Measurements from ENCODE around the gene GRK6. TPM values are rescaled to one million over a fixed set of nuclear protein-coding genes. Genes with fewer than 3 reads are reported as not detected.

GRK6 gene
- total RNA-seq, 1 experiment from 2014 or later: 75.2 TPM

- Histone ChIP-seq H3K27me3 (ENCODE audit: insufficient read depth, low read length) (no peaks in the 10 kb centered on the region; the same call in 1 of the 2 replicates), H3K4me2 (ENCODE audit: insufficient read depth, insufficient read length, low read length) (no peak overlapping the region), H3K9me3 (ENCODE audit: control insufficient read depth, low read depth, low read length) (no peaks in the 10 kb centered on the region), H4K5ac (ENCODE audit: insufficient read length, low read depth, low read length) (no peak overlapping the region), H3K14ac (ENCODE audit: insufficient read depth, low read length) (no peak overlapping the region), H2BK15ac (ENCODE audit: low read depth, low read length) (no peak overlapping the region), H3K27ac (ENCODE audit: insufficient read length, low read depth, low read length) (no peak overlapping the region), H3K79me2 (ENCODE audit: insufficient read depth, low read length) (no peaks in the 10 kb centered on the region), H3K4me1 (ENCODE audit: insufficient read depth, low read length) (no peaks in the 10 kb centered on the region), H3K9ac (ENCODE audit: extremely low read depth, insufficient read length, low read length) (no peak overlapping the region), H2BK12ac (ENCODE audit: insufficient read length, low read depth, low read length) (no peak overlapping the region), H3K4ac (ENCODE audit: low read depth, low read length) (no peak overlapping the region), H2BK5ac (ENCODE audit: insufficient read length, low read length) (no peak overlapping the region), H3K23ac (ENCODE audit: insufficient read length, low read depth, low read length) (no peak overlapping the region), H3K18ac (ENCODE audit: insufficient read length, low read depth, low read length) (no peak overlapping the region), H3K56ac (ENCODE audit: insufficient read length, low read depth, low read length) (no peak overlapping the region), H2BK20ac (ENCODE audit: low read depth, low read length, poor library complexity, severe bottlenecking) (no peak overlapping the region), H3K23me2 (ENCODE audit: insufficient read length, low read depth, low read length, poor library complexity, severe bottlenecking) (no peaks in the 10 kb centered on the region), H3T11ph (ENCODE audit: low read length) (no peak overlapping the region), H4K8ac (replicated peaks; ENCODE audit: insufficient read length, low read depth, low read length) (no peak overlapping the region), H3K79me1 (ENCODE audit: insufficient read depth, low read depth, low read length, poor library complexity, severe bottlenecking) (no peaks in the 10 kb centered on the region), H4K20me1 (ENCODE audit: control insufficient read depth, insufficient read depth, insufficient read length) (no peaks in the 10 kb centered on the region), H4K91ac (ENCODE audit: insufficient read length, low read depth, low read length) (no peak overlapping the region), H2AFZ (ENCODE audit: low read length) (no peak overlapping the region), H2AK5ac (ENCODE audit: insufficient read length, low read length) (no peak overlapping the region), H2BK120ac (ENCODE audit: low read depth, low read length, poor library complexity, severe bottlenecking) (no peak overlapping the region)
- H3K27me3 Mint-ChIP-seq (ENCODE audit: low read depth): peaks cover 68% of the 10 kb centered on the region
- no peak overlapping the region for H3K4me3 Mint-ChIP-seq
- no peaks in the 10 kb centered on the region for H3K36me3 Mint-ChIP-seq (ENCODE audit: insufficient read depth in 1 of 3, low read depth in 3 of 3)
- H3K9me3 Mint-ChIP-seq: no peaks in the 10 kb centered on the region
- no peak for TF ChIP-seq CTCF (conservative IDR thresholded peaks at IDR 0.05)
- DNase-seq: no peak
- H3K27ac Mint-ChIP-seq: no peak overlapping the region
- no CpG with 5 or more reads among the region's 10 CpGs for WGBS (ENCODE audit: extremely low coverage, insufficient read length, low lambda C conversion rate)
- peaks cover 17 to 23% of the 10 kb centered on the region in 2 experiments for H3K4me1 Mint-ChIP-seq
Observed at GRCh38 chr5:177388521-177389052, 37.9 kb upstream of the GRK6 start.
